Measurements from ENCODE around the gene MSH5.
A peak's percentile ranks its signal among the peaks of the same experiment; 100 is the strongest.
"Not testable (repeated sequence)": the region's sequence is repeated elsewhere in the genome, so short reads cannot be mapped to it uniquely, and the experiment has no call there.

The MSH5 gene

GRCh38 chr6:31739639-31740396, at the start of gene MSH5:
MSH5 (plus strand) TSS chr6:31740005; CDS start chr6:31740467, 462 bp downstream.
- peak; percentile 97 for FAIRE-seq

GRCh38 chr6:31690231-31691077, 49.4 kb upstream of the MSH5 start:
- no peak for FAIRE-seq

- no peak for FAIRE-seq
Observed at GRCh38 chr6:31691078-31691463, 48.7 kb upstream of the MSH5 start.

GRCh38 chr6:31691564-31692108, 48.2 kb upstream of the MSH5 start:
- FAIRE-seq, result no peak

- no peak for FAIRE-seq
Observed at GRCh38 chr6:31692353-31692752, 47.5 kb upstream of the MSH5 start.

GRCh38 chr6:31692886-31693285, 46.9 kb upstream of the MSH5 start:
- no peak for FAIRE-seq

- FAIRE-seq, result no peak
Observed at GRCh38 chr6:31693535-31693934, 46.3 kb upstream of the MSH5 start.

- FAIRE-seq, result no peak
Observed at GRCh38 chr6:31697555-31697954, 42.2 kb upstream of the MSH5 start.

- no peak for FAIRE-seq
Observed at GRCh38 chr6:31700740-31701401, 38.9 kb upstream of the MSH5 start.

- FAIRE-seq, result no peak
Observed at GRCh38 chr6:31701666-31702404, 38.0 kb upstream of the MSH5 start.

- no peak for FAIRE-seq
Observed at GRCh38 chr6:31702405-31702818, 37.4 kb upstream of the MSH5 start.

GRCh38 chr6:31702819-31703716, 36.7 kb upstream of the MSH5 start, which contains the start of gene ABHD16A:
ABHD16A (minus strand) TSS chr6:31703324; CDS start chr6:31703281, 43 bp downstream.
- peak; percentile 97 for FAIRE-seq

- no peak for FAIRE-seq
Observed at GRCh38 chr6:31705931-31706330, 33.9 kb upstream of the MSH5 start.

- FAIRE-seq, result no peak
Observed at GRCh38 chr6:31706599-31706998, 33.2 kb upstream of the MSH5 start, which contains the start of gene LY6G6F. LY6G6F (plus strand) TSS chr6:31706866; CDS start chr6:31706907, 41 bp downstream.

GRCh38 chr6:31707701-31708100, 32.1 kb upstream of the MSH5 start:
- FAIRE-seq, result no peak

- no peak for FAIRE-seq
Observed at GRCh38 chr6:31708224-31708623, 31.6 kb upstream of the MSH5 start.

- FAIRE-seq, result not testable (repeated sequence)
Observed at GRCh38 chr6:31709157-31709556, 30.6 kb upstream of the MSH5 start.

GRCh38 chr6:31710523-31711219, 29.1 kb upstream of the MSH5 start:
- no peak for FAIRE-seq

GRCh38 chr6:31711233-31711632, 28.6 kb upstream of the MSH5 start:
- no peak for FAIRE-seq

GRCh38 chr6:31712296-31712695, 27.5 kb upstream of the MSH5 start:
- FAIRE-seq, result no peak

GRCh38 chr6:31713465-31713864, 26.3 kb upstream of the MSH5 start:
- FAIRE-seq, result no peak
